Hematopoietic multipotent progenitor cell (in vitro differentiated cells): ENCODE results near the gene KIRREL3. TPM values are rescaled to one million over a fixed set of nuclear protein-coding genes. Genes with fewer than 3 reads are reported as not detected.
A peak's percentile ranks its signal among the peaks of the same experiment; 100 is the strongest.

ENCODE experiments used
- DNase-seq, 3 donors: peaks; one replicate each; pipeline ENCODE4 v3.0.0-alpha.2; 2011 to 2015; ENCODE audit warnings: low read depth in 2 of 3, low spot score in 2 of 3
- total RNA-seq: library from RNA; depleted of rRNA; stranded (reverse); fragments of >200 nt; gene quantifications from one replicate; pipeline ENCODE4 v1.2.3, GENCODE V29; 2012

Gene KIRREL3
- total RNA-seq, 1 donor, result not detected

DNA sequence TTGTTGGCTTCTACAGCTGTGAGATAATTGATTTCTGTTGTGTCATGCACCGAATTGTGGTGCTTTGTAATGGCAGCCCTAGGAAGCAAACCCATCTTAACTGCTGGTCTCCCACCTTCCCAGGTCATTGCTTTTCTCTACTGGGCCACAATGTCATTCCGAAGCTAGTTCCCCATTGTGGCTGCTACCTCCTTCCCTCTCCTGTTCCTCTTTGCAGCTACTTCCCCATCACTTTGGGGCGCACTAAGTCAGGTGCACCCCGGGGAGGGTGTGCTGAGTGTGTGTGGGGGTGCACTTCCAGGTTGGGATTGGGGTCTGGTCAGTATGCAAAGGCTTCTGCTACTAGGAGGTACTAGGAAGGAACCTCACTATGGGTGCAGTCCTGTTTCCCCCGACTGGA is 535.8 kb downstream of the KIRREL3 start:
- peak in 1 of 3 donors; percentile 48 for DNase-seq

DNA sequence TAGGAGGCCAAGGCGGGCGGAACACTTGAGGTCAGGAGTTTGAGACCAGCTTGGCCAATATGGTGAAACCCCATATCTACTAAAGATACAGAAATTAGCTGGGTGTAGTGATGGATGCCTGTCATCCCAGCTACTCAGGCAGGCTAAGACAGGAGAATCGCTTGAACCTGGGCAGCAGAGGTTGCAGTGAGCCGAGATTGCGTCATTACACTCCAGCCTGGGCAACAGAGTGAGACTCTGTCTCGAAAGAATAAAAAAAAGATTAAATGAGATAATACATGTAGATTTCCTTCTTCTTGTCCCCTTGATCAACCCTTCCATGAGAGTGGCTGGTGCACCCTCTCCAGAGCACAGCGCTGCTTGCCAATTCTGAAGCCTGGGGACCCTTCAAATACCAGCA is 538.1 kb downstream of the KIRREL3 start:
- no peak for DNase-seq

DNA sequence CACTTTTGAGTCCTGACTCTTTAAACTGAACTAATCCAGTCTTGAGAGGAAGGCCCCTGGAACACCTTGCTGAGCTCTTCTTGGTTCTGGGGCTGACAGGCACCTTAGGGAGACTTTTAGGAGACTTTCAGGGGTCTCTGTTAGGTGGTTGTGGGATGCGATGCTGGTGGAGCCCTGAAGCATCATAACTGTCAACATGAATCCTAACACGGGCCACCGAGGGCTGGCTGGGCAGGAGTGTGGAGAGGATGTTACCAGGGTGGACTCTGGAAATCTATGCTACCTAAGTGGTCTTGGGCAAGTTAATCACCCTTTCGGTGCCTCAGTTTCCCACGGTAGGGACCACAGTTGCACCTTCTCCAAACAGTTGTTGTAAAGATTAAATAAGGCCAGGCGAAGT is 538.6 kb downstream of the KIRREL3 start:
- no peak for DNase-seq

DNA sequence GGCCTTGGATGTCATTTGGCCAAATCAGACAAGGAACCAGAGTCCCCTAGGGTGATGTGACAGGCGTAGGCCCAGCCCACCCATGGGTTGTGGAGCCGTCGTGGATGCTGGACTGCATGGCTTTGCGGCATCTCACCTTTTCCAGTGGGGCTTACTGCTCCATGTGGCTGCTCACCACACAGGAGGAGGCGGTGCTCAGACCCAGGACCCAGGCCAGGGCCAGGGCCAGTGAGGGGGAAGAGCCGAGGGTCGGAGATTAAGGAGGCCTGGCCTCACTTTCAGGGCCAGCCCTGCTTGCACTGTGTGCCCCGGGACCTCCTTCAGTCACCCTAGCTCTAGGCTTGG is 539.5 kb downstream of the KIRREL3 start:
- DNase-seq, result no peak

DNA sequence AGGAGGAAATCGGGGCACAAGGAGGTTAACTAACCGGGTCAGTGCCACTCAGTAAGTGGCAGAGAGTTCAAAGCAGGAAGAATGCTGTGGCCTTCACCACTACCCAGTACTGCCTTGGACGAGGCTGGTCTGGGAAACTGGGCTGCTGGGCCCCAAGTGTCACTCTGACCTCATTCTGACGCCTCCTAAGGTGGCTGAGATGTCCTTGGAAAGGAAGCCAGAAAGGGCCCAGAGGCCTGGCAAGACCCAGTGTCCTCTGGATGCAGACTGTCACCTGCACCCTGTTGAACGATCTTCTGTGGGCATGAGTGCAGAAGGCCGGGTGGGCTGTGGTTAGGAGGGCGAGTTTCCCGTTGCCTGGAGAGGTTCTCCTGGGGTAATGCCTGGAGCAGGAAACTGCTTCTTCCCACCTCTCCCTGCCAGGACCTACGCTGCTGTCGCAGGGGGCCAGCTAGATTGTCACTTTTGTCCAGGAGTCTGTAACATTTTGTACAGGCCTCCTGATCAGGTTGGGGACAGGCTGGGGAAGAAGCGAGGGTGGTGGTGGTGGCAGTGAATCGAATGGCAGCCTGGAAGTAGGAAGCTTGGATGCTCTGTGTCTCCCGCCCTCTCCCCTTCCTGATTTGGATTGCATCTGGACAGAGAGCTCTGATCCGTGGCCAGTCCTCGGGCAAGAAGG is 540.0 kb downstream of the KIRREL3 start:
- DNase-seq, result no peak

DNA sequence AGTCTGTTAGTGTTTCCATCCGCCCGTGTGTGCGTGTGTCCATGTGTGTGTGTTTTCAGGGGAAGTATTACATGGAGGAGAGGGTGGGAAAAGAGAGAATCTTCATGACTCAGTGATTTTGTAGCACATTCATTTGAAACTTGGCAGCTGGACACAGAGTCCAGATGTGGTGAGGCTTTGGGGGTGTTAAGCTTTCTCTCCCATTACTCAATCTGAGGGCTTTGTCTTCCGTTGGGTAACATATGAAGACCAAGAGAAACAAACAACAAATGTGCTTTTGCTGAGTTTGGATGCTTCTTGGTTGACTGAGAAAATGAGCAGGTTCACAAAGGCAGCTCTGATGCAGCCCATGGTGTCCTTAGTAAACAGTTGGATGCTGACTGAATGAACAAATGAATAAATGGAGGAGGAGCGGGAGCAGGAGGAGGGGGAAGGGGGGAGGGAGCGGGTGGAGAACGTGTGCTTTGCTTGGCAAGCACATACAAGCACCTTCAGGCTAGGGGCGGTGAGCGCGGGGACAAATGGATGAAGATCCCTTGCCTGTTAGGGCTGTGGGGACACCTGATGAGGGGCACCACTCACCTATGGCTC is 540.8 kb downstream of the KIRREL3 start:
- DNase-seq, result no peak

DNA sequence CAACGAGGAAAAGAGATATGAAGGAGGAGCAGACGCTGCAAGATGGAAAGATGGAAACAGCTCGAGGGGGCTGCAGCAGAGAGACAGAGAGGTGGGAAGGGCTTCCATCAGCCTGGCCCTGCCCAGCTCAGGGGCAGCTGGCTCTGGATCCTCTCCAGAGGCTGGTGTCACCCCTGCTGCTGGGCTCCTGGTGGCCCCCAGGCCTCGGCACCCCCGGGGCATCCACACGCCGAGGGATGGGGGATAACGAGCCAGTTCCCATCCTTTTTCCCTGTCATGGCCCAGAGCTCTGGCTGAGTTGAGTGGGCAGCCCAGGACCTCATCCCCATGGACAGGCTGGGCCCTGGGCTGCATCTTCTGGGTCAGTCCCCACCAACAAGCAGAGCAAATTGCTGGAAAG is 542.8 kb downstream of the KIRREL3 start:
- no peak for DNase-seq

DNA sequence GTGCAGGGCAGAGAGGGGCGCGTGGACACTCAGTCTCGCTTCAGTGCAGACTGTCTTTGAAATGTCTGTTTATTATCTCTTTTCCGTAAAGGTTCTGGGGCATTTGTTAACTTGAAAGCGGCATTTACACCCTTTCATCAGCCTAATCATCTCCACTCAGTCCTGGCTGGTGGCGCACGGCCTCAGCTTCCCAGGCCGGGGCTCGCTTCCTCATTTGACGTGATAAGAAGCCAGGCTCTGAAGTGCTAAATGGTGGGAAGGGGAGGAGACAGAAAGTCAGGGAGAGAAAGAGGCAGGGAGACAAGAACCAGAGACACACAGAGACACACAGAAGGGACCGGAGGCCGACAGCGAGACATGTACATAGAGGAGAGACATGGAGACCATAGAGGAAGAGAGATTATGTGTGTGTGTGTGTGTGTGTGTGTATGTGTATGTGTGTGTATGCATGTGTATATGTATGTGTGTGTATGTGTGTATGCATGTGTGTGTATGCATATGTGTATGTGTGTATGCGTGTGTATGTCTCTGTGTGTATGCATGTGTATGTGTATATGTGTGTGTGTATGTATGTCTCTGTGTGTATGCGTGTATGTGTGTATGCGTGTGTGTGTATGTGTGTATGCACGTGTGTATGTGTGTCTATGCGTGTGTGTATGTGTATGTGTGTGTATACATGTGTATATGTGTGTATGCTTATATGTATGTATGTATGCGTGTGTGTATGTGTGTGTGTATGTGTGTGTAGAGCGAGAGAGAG is 543.6 kb downstream of the KIRREL3 start:
- DNase-seq, result no peak

DNA sequence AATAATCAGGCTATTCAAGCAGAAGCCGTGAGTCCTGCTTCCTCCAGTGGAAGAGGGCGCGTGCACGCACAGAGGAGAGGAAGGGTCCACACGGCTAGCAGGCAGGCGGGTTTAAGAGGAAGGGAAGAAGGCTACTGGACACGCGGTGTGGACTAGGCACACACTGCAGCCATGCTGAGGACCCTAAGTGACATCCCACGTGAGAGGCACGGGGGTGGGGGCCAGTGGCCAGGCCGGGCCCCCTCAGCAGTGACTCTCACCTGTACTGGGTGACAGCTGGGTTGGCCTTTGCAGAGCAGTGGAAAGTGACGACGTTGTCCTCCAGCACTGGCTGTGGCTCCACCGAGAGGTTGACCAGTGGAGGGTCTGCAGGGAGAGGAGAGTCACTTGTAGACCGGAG is 544.5 kb downstream of the KIRREL3 start:
- DNase-seq, result no peak

DNA sequence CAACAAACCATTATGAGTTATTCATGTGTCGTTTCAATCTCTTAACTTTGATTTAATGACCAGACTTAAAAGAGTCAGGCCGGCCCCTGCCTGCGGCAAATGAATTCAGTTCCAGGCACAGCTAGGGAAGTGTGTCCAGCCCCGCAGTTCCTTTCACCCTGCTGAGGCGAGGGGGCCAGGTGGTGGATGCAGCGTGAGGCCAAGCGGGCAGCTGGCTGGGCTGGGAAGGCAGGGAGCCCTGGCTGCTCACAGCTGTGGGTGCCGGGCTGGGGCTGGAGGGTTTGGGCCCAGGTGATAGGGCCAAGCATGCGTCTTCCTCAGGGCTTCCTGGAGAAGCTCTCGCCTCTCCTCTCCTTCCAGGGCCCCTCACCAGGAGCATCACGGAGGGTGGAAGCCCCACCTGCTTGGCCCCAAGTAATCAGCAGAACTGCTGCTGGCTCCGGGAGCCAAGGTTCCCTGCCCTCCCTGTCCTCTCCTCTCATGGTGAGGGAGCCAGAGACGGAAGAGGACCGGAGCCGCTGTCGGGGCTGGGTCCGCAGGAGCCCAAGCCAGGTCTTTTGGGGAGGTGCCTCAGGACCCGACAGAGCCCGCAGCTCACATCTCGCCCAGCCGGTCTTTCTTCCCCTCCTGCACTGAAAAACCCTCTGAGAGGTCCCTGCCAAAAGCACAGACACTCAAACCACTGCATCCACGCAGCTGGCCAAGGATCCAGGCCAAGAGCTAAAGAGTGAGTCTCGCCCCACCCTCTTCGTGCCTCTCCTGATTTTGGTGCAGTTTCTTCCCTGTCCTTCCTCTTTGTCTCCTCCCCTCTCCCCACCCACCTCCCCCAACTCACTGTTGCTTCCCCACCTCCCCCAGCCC is 548.1 kb downstream of the KIRREL3 start:
- DNase-seq, result no peak

DNA sequence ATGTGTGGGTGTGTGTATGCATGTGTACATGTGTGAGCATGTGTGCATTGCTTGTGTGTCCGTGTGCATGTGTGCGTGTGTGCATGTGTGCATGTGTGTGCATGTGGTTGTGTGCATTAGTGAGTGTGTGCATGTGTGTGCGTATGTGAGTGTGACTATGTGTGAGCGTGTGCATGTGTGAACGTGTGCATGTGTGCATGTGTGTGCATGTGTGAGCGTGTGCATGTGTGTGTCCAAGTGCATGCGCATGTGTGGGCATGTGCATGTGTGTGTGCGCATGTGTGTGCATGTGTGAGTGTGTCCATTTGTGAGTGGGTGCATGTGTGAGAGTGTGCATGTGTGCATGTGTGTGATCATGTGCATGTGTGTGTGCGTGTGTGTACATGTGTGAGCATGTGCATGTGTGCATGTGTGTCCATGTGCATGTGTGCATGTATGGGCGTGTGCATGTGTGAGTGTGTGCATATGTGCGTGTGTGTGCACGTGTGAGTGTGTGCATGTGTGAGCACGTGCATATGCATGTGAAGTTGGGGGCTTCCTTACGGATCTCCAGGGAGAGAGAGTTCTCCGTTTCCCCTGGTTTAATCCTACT is 549.3 kb downstream of the KIRREL3 start:
- DNase-seq, result no peak

DNA sequence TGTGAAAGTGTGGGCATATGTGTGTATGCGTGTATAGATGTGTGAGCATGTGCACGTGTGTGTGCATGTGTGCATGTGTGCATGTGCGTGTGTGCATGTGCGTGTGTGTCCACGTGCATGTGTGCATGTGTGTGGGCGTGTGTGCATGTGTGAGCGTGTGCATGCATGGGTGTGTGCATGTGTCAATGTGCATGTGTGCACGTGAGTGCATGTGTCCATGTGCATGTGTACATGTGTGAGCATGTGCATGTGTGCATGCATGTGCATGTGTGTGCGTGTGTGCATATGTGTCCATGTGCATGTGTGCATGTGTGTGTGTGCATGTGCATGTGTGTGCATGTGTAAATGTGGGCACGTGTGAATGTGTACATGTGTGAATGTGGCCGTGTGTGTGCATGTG is 549.8 kb downstream of the KIRREL3 start:
- no peak for DNase-seq

DNA sequence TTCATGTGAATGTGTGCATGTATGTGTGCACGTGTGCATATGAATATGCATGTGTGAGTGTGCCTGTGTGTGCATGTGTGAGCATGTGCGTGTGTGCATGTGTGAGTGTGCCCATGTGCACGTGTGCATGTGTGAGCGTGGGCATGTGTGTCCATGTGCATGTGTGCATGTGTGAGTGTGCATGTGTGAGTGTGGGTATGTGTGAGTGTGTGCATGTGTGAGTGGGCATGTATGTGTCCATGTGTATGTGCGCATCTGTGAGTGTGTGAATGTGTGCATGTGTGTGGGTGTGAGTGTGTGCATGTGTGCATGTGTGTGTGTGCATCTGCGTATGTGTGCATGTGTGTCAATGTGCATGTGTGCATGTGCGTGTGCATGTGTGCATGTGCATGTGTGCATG is 550.4 kb downstream of the KIRREL3 start:
- no peak for DNase-seq

DNA sequence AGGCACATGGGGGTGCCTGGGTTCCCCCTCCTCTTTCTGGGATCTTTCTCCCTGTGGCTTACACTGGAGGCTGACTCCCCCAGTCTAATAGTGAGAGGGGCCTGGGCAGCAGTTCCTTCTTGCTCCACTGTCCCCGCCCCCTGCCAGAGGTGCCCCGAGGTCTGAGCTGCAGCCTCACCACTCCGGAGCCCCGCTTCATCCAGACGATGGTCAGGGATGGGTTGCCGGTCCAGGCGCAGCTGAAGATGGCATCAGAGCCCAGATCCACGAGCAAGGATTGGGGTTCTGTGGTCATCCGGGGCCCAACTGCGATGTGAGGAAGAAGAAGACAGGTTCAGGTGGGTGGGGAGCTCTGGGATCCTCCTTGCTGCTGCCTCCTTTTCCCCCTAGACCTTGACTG is 554.0 kb downstream of the KIRREL3 start:
- DNase-seq, result no peak

DNA sequence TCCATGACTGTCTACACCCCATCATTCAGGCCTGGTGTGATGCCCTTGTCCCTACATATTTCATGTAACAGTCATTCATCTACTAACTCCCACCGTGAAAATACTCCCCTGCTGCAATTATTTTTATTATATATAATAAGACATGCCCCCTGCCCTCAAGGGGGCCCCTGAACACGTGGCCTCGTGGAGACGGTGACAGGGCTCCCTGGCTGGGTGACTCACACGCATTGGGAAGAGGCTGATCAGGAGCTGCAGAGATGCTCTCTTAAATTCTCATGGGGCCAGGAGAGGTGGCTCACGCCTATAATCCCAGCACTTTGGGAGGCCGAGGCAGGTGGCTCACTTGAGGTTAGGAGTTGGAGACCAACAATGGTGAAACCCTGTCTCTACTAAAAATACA is 556.5 kb downstream of the KIRREL3 start:
- no peak for DNase-seq

DNA sequence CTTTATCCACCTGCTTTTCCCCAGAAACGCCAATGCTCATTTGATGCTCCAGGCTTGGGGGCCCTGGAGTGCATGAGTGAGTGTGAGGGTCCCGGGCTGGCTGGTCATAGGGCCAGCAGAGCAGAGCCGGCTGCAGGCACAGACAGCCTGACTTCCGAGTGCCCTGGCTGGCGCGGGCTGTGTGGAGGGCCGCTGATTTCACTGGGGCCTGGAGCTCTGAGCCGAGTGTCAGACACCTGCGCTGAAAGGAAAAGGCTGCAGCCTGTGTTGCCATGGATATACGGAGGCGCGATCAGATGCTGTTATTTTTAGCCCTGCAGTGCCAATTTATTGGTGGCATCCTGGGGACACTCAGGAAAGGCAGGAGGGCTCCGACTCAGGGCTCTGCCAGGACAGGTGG is 557.5 kb downstream of the KIRREL3 start:
- no peak for DNase-seq

DNA sequence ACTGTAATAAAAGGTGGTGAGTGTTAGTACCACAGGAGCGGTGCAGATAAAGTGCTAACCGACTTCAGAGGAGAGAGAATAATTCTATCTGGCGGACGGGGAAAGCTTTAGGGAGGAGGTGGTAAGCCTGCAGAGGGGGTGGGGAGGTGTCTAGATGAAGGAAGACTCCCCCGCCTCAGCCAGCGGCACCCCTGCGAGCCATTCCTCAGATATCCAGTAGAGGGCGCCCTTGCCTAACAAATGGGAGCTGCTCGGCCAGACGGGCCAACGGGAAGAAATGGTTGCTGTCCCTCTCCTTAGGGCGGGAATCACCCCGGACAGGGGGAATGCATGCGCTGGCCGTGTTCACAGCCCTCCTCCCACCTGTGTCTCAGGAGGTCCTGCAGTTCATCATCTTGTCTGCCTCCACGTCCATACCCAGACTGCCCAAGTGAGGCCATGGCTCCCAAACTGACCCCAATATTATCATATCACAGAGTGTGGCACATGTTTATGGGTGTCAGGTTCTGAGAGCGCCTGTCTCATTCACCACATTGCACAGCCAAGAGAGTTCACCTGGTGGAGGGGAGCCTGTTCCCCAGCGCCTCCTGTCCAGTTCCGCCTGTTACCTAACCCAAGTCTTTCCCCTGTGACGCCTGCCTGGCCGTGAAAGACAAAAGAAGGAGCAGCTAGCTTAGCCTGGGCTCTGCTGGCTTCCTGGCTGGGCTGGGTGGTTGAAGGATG is 559.6 kb downstream of the KIRREL3 start:
- peak; percentile 46 to 83 (median 63) for DNase-seq

DNA sequence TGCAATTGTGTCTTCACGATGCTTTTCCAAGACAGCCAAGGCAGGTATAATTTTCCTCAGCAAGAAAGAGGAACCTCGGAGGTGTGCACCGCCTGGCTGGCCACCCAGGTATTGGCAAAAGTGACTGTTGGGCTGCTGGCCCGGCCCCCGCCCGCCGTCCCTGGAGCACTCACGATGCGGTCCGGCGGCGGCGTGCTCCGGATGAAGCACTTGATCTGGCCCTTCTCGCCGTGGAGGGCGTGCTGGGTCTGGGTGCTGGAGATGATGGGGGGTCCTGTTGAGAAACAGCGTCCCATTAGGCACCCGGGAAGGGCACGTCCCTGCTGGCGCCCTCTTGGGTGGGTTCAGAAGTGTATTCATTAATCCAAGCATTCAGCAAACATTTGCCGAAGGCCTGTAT is 560.3 kb downstream of the KIRREL3 start:
- DNase-seq, result no peak

DNA sequence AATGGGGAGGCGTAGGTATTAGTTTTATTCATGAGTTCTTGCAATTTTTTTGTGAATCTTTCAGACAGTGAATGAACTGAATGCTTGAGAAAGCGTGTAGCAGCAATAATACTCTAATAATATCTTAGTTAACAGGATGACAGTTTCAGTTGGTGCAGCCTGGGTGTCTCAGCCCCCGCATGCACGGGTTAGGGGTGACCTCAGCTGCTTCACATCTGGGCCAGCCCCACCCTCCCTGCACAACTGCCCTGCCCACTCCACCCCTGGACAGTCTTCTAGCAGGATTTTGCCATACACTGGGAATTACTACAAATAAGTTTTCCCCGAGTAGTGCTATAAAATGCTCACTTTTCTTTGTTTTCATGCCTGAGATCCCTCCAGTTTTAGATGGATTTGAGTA is 561.9 kb downstream of the KIRREL3 start:
- no peak for DNase-seq

DNA sequence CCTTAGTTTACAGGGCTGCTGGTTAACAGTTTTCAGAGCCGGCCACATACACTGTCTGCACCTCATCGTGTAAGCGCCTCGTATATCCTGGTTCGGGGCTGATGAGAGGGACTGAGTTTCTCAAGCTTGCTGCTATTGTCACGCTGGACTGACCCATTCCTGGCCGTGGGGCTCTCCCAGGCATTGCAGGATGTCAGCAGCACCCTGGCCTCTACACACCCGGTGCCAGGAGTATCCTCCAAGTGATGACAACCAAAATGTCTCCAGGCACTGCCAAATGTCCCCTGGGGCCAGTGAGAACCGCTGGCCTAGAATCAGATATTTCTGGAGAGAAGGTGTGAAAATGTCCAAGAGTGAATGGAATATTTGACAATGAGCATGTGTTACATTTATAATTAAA is 562.3 kb downstream of the KIRREL3 start:
- DNase-seq, result no peak
